A549 (cell line): ENCODE measurements around the gene CER1. TPM values are rescaled to one million over a fixed set of nuclear protein-coding genes. Genes with fewer than 3 reads are reported as not detected.

Source experiments
- ATAC-seq, 2 experiments: fragments of 200-7000 bp in 1 of 2; fragments of >200 bp in 1 of 2; cut with Nextera tagmentation in 1 of 2; cut with Tn5 transposase in 1 of 2; 3 replicates each; pipeline versions ENCODE4 v1.8.0 to v1.9.1; 2018 to 2020; ENCODE audit warnings: mild to moderate bottlenecking in 1 of 2, moderate library complexity in 1 of 2
- CTCF ChIA-PET: fragments of 300-600 bp; sonication (Branson Sonifier 250); formaldehyde crosslinking; extraction: SDS; loops from one replicate; lab custom pipeline; 2021; ENCODE audit warnings: antibody characterized with exemption, inconsistent platforms; lab: Yijun Ruan, JAX
- POLR2A ChIA-PET: fragments of 350-600 bp; formaldehyde crosslinking; extraction: SDS; loops from one replicate; lab custom pipeline; 2021; ENCODE audit warnings: antibody characterized with exemption, inconsistent platforms; lab: Yijun Ruan, JAX
- DNase-seq, 2 experiments: peaks; one replicate each; pipeline versions ENCODE4 v3.0.0 to v3.0.0-alpha.2; 2011 to 2016; ENCODE audit warnings: low read depth in 1 of 2, low spot score in 1 of 2
- FAIRE-seq: peaks from 2 replicates; lab custom pipeline; 2011; peaks lifted over from hg19 to GRCh38; lab: Jason Lieb, UNC
- H3K27ac ChIP-seq, 2 experiments: fragments of >200 bp; sonication (Bioruptor Twin); formaldehyde crosslinking; 3 replicates each; pipeline ENCODE4 v1.5.1; 2016 to 2017
- H3K4me1 ChIP-seq: fragments of >200 bp; sonication (Bioruptor Twin); formaldehyde crosslinking; 3 replicates; pipeline ENCODE4 v1.6.1; 2016
- H3K4me2 ChIP-seq: fragments of >200 bp; sonication (Bioruptor Twin); formaldehyde crosslinking; 3 replicates; pipeline ENCODE4 v1.6.1; 2016
- H3K4me3 ChIP-seq: fragments of >200 bp; sonication (Bioruptor Twin); formaldehyde crosslinking; 3 replicates; pipeline ENCODE4 v1.5.1; 2016
- H3K9me3 ChIP-seq: fragments of >200 bp; sonication (Bioruptor Twin); formaldehyde crosslinking; 3 replicates; pipeline ENCODE4 v1.6.1; 2016
- BCL3 ChIP-seq: fragments of >200 bp; sonication (Bioruptor Twin); formaldehyde crosslinking; IDR thresholded peaks from 3 replicates; pipeline ENCODE4 v1.6.1; 2016
- BHLHE40 ChIP-seq: IDR thresholded peaks from 2 replicates; pipeline ENCODE4 v1.6.1; 2012; ENCODE audit warnings: low read depth, low read length, inconsistent platforms
- CEBPB ChIP-seq, 2 experiments: fragments of >200 bp in 1 of 2; sonication (Bioruptor Twin) in 1 of 2; formaldehyde crosslinking in 1 of 2; IDR thresholded peaks; 2 replicates each; pipeline ENCODE4 v1.6.1; 2012 to 2016
- CHD4 ChIP-seq: fragments of 200-600 bp; sonication (generic); IDR thresholded peaks from 2 replicates; pipeline ENCODE4 v1.6.1; 2016; ENCODE audit warnings: antibody characterized with exemption, mild to moderate bottlenecking, borderline replicate concordance
- CTCF ChIP-seq: fragments of >200 bp; sonication (Bioruptor Twin); formaldehyde crosslinking; IDR thresholded peaks from 3 replicates; pipeline ENCODE4 v1.5.1; 2016
- HEYL ChIP-seq: fragments of 250-450 bp; sonication (Bioruptor Pico); IDR thresholded peaks from 2 replicates; pipeline ENCODE4 v1.8.0; 2021; ENCODE audit warnings: mild to moderate bottlenecking, moderate library complexity
- JUN ChIP-seq, 2 experiments: fragments of >200 bp; sonication (Bioruptor Twin); formaldehyde crosslinking; IDR thresholded peaks; 2 replicates in 1 of 2; 3 replicates in 1 of 2; pipeline ENCODE4 v1.6.1; 2016 to 2017
- MAFK ChIP-seq: fragments of 450-650 bp; IDR thresholded peaks from 2 replicates; pipeline ENCODE4 v1.6.1; 2014; ENCODE audit not compliant: partially characterized antibody
- NFE2L2 ChIP-seq: fragments of 150-350 bp; conservative IDR thresholded peaks from 2 replicates; pipeline ENCODE4 v1.6.1; 2014; ENCODE audit warnings: low read length
- NPAS2 ChIP-seq: fragments of 250-450 bp; sonication (Bioruptor Pico); IDR thresholded peaks from 2 replicates; pipeline ENCODE4 v1.8.0; 2022; ENCODE audit warnings: mild to moderate bottlenecking, moderate library complexity, borderline replicate concordance
- NR3C1 ChIP-seq: fragments of >200 bp; sonication (Bioruptor Twin); formaldehyde crosslinking; IDR thresholded peaks from 3 replicates; pipeline ENCODE4 v1.6.1; 2017
- PHF8 ChIP-seq: fragments of 200-600 bp; sonication (generic); IDR thresholded peaks from 2 replicates; pipeline ENCODE4 v1.6.1; 2016; ENCODE audit warnings: low read depth, mild to moderate bottlenecking, antibody characterized with exemption, moderate library complexity, borderline replicate concordance
- POLR2A ChIP-seq: IDR thresholded peaks from 2 replicates; pipeline ENCODE4 v1.6.1; 2012; ENCODE audit warnings: mild to moderate bottlenecking, low read length
- POLR2AphosphoS2 ChIP-seq: conservative IDR thresholded peaks from 2 replicates; pipeline ENCODE4 v1.6.1; 2012; ENCODE audit warnings: low read length, improper control_type of control experiment, inconsistent platforms
- RARB ChIP-seq: fragments of 250-450 bp; sonication (Bioruptor Pico); IDR thresholded peaks from 2 replicates; pipeline ENCODE4 v1.8.0; 2021; ENCODE audit warnings: mild to moderate bottlenecking, moderate library complexity
- TFCP2L1 ChIP-seq: fragments of 250-450 bp; sonication (Bioruptor Pico); IDR thresholded peaks from 2 replicates; pipeline ENCODE4 v1.5.0; 2021; ENCODE audit warnings: mild to moderate bottlenecking
- USF2 ChIP-seq: fragments of 450-650 bp; IDR thresholded peaks from 2 replicates; pipeline ENCODE4 v1.6.1; 2014; ENCODE audit warnings: antibody characterized with exemption
- ZFP36 ChIP-seq: fragments of 450-650 bp; IDR thresholded peaks from 2 replicates; pipeline ENCODE4 v1.6.1; 2014; ENCODE audit warnings: borderline replicate concordance; ENCODE audit not compliant: partially characterized antibody
- WGBS: methylation state at CpG from one replicate; pipeline ENCODE4 v1.1.6; 2017; ENCODE audit errors: missing lambda C conversion rate; 5-methylcytosine and 5-hydroxymethylcytosine counted together
- polyA plus RNA-seq, 4 experiments: library from polyadenylated mRNA; depleted of rRNA in 3 of 4; stranded (reverse); fragments of >200 nt; fragmentation: RNase III in 1 of 4; extraction: RNeasy Plus Mini Kit Qiagen cat#74134 plus additional on column Dnase treatment in 1 of 4; gene quantifications; 2 replicates in 3 of 4; 3 replicates in 1 of 4; pipeline ENCODE4 v1.2.3, GENCODE V29; 2011 to 2017

The CER1 gene
- polyA plus RNA-seq, 2 of the 4 experiments (the other 2 are of a cell fraction) = not detected

- 8% methylated on average over 3 of the region's 3 CpGs for WGBS
These were observed 9.3 kb downstream of the CER1 start for GRCh38 chr9:14713187-14713767.

GRCh38 chr9:14710804-14711203, 11.7 kb downstream of the CER1 start:
- Histone ChIP-seq H3K4me1 (no peaks in the 10 kb centered on the region), H3K4me3 (no peak overlapping the region), H3K9me3 (0 out of 3 replicates have a peak, but pooled peaks cover 3% of the 10 kb centered on the region), H3K27ac (no peak overlapping the region), H3K4me2 (no peak overlapping the region)
- no peak for ATAC-seq
- POLR2A ChIA-PET = no interaction called here
- no peak for DNase-seq
- TF ChIP-seq HEYL (CRISPR knock-in tag) = no peak
- TF ChIP-seq POLR2A = no peak
- no peak for TF ChIP-seq BCL3
- no peak for TF ChIP-seq BHLHE40
- TF ChIP-seq ZFP36 = no peak
- TF ChIP-seq CEBPB (IDR thresholded peaks at IDR 0.05) = no peak
- no peak for TF ChIP-seq POLR2AphosphoS2
- TF ChIP-seq CTCF = no peak
- no peak for TF ChIP-seq NFE2L2
- CTCF ChIA-PET = interaction anchor here (1.0 kb wide), 1 partner anchor 59 kb away, joined by 3 read pairs; no protein-coding TSS in a partner anchor
- no peak for FAIRE-seq

More at GRCh38 chr9:14713187-14713767, 9.3 kb downstream of the CER1 start:
- FAIRE-seq (no peak), ATAC-seq (no peak), DNase-seq (no peak)
- Histone ChIP-seq H3K27ac (no peak overlapping the region), H3K9me3 (no peaks in the 10 kb centered on the region), H3K4me2 (no peak overlapping the region), H3K4me3 (no peak overlapping the region), H3K4me1 (no peaks in the 10 kb centered on the region)
- TF ChIP-seq TFCP2L1 = no peak
- peak; percentile 49 for TF ChIP-seq MAFK
- CTCF ChIA-PET = interaction anchor here (1.4 kb wide), 1 partner anchor 55 kb away, joined by 3 read pairs; no protein-coding TSS in a partner anchor
- POLR2A ChIA-PET = no interaction called here

- no peaks in the 10 kb centered on the region for H3K4me1 ChIP-seq
- no peak for ATAC-seq
- ChIA-PET CTCF (interaction anchor here (1.0 kb wide), 1 partner anchor 241 kb away, joined by 4 read pairs; no protein-coding TSS in a partner anchor), POLR2A (no interaction called here)
- no peak overlapping the region for H3K4me3 ChIP-seq
- H3K9me3 ChIP-seq = peaks cover 17% of the 10 kb centered on the region
- H3K27ac ChIP-seq = no peak overlapping the region
- TF ChIP-seq NR3C1 (no peak), RARB (CRISPR knock-in tag) (no peak), USF2 (no peak), POLR2AphosphoS2 (no peak), JUN (IDR thresholded peaks at IDR 0.05) (no peak), CHD4 (no peak), NPAS2 (CRISPR knock-in tag) (no peak), PHF8 (no peak)
- 46% methylated on average over 5 of the region's 5 CpGs for WGBS
- no peak for FAIRE-seq
- no peak overlapping the region for H3K4me2 ChIP-seq
- DNase-seq = no peak
These were observed 15.9 kb downstream of the CER1 start for GRCh38 chr9:14706530-14707140.
